GM18508 (cell line): ENCODE data around the gene SMARCB1.

Experiments
- ATAC-seq: cut with Tn5 transposase; IDR thresholded peaks from one replicate; pipeline ENCODE4 v1.9.1; 2021; ENCODE audit warnings: moderate number of reproducible peaks; ENCODE audit not compliant: insufficient read depth, unreplicated experiment

SMARCB1 gene

GRCh38 chr22:23779083-23779482 lies 7.7 kb upstream of the SMARCB1 start:
- no peak for ATAC-seq

GRCh38 chr22:23779731-23780130 lies 7.0 kb upstream of the SMARCB1 start:
- ATAC-seq, result no peak

DNA sequence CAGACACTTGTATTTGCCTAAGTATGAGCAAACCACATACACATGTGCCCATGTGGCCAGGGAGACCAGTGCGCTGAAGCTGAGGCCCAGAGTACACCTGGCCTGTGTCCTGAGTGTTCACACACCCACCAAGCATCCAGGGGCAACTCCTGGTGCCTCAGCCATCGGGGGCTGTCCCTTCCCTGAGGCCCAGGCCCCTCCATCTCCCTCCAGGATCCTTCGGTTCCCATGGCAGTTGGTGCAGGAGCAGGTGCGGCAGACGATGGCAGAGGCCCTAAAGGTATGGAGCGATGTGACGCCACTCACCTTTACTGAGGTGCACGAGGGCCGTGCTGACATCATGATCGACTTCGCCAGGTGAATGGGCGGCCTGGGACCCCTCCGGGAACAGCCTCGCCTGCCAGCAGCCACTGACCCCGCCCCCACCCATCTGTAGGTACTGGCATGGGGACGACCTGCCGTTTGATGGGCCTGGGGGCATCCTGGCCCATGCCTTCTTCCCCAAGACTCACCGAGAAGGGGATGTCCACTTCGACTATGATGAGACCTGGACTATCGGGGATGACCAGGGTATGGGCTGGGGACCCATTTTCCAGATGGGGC lies 6.5 kb upstream of the SMARCB1 start:
- ATAC-seq, result no peak

DNA sequence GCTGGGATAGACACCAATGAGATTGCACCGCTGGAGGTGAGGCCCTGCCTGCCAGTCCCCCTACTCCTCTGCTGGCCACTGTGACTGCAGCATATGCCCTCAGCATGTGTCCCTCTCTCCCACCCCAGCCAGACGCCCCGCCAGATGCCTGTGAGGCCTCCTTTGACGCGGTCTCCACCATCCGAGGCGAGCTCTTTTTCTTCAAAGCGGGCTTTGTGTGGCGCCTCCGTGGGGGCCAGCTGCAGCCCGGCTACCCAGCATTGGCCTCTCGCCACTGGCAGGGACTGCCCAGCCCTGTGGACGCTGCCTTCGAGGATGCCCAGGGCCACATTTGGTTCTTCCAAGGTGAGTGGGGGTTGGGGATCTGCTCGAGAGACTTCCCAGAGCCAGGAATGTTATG lies 5.7 kb upstream of the SMARCB1 start:
- no peak for ATAC-seq

- ATAC-seq, result no peak
These were observed 5.1 kb upstream of the SMARCB1 start for GRCh38 chr22:23781511-23782183.

GRCh38 chr22:23782252-23782651 lies 4.5 kb upstream of the SMARCB1 start:
- no peak for ATAC-seq

- ATAC-seq, result no peak
These were observed 4.1 kb upstream of the SMARCB1 start for GRCh38 chr22:23782703-23783102.

- no peak for ATAC-seq
These were observed 3.3 kb upstream of the SMARCB1 start for GRCh38 chr22:23783265-23784150.

DNA sequence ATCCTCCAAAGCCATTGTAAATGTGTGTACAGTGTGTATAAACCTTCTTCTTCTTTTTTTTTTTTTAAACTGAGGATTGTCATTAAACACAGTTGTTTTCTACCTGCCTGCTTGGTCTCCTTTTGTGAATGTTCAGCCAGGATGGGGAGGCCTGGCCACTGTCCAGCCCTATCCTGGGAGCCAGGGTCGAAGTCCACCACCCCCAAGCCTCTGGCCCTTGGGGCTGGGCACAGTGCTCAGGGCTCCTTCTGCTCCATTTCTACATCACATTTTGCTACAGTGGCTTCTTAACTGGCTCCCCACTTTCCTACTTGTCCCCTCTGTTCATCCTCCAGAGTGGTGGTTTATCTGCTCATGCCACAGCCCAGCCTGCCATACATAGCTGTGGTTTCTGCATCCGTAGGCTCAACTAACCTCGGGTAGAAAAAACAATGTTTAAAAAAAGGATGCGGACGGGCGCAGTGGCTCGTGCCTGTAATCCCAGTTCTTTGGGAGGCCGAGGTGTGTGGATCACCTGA lies 2.5 kb upstream of the SMARCB1 start:
- no peak for ATAC-seq

GRCh38 chr22:23786261-23786710 lies 480 bp upstream of the SMARCB1 start:
- no peak for ATAC-seq

DNA sequence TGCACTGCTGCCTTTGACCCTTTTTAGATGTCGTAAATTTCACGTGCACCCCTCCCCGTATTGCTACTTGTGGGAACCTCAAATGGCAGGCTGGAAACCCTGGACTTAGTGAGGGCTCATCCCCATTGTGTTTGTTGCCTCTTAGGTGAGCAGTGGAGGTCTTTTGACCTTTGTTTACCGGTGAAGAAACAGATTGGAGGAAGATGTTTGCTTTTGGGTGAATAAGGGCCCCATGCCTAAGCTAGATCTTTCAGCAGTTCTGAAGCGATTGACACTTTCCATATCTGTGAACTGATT lies 782 bp downstream of the SMARCB1 start:
- no peak for ATAC-seq

- ATAC-seq, result no peak
These were observed 1.1 kb downstream of the SMARCB1 start for GRCh38 chr22:23787910-23788309.

- no peak for ATAC-seq
These were observed 2.4 kb downstream of the SMARCB1 start for GRCh38 chr22:23789121-23789520.

DNA sequence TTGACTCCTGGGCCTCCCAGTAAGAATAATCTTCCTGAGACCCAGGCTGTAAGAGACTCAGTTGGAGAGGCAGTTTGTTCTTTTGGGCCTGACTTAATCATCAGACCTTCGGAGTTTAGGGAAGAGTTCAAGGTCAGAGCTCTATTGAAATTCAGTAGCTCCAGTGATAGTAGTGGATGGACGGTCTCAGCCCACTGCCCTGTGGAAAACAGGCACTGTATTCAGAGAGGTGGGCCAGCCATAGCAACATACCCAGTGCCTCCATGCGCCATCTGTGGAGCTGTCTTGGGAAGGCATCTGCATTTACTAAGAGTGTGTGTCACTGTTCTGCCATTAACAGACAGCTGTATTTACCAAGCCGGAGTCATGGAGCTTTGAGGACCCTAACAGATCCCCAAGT lies 2.9 kb downstream of the SMARCB1 start:
- ATAC-seq, result no peak

DNA sequence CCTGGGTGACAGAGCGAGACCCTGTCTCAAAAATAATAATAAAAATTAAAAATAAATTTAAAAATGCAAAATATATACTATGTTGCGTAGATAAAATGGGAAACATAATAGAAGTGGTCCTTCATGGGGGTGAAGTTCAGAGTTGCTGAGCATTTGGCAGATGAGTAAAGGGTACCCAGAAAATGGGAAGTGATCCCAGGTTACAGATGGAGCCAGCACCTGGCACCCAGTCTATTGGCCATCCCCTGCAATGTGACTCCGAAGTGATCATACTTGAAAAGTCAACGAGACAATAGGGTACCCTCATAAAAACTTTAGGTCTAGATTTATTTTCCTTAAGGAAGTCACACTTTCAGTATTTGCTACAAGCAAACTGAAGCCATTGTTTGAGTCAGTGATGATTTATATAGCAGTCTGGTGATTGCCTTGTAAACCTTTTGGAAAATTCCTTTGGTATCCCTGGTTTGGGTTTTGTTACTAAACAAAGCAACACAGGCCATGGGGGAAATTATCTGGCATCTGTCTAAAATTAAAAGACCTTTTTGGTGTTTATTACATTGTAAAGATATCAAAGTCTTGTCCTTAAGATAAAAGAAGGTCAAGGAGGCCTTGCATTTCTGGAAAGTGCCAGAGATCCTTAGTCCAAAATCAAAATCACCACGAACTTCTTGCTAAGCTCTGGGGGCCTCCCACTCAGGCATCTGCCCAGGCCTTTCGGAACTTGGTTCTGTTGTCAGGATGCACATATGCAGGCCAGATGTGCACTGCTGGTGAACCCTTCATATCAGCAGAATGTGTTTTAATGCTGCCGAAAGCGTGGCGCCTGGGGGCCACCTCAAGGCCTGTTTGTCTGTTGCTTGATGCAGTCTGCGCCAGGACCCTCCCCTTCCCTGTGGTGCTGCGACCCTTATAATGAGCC lies 4.3 kb downstream of the SMARCB1 start:
- no peak for ATAC-seq

DNA sequence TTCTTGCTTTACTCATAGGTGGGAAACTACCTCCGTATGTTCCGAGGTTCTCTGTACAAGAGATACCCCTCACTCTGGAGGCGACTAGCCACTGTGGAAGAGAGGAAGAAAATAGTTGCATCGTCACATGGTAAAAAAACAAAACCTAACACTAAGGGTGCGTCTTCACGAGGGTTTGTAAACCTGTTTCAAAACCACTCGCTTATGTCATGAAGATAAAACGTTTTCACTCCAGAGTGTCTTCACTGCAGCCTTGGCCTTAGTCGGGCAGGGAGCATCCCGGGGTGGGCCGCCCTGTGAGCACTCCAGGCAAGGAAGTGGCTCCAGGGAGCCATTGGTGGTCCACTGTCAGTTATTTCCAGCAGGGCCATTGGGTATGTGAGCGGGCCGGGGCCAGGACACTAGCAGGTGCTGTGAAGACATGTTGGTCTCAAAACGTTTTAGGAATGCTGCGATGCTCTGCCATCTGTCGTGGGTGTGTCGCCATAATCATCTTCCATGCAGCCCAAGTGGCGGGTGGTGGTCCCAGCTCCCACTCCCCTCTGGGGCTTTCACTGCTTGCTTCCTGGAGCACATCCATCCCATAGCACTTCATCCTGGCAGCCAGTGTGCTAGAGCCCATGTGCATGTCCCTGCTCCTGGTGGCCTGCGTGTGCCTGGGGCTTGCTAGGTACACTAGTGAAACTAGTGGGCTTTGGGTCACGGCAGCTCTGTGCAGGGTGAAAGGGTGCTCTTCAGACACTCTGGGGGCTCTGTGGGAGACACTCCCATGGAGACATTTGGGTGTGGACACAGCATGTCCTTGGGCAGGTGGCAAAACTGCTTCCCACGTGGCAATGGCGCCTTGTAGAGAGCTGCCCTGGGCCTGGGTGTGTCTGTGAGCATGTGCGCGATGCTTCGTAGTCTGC lies 5.2 kb downstream of the SMARCB1 start:
- no peak for ATAC-seq

DNA sequence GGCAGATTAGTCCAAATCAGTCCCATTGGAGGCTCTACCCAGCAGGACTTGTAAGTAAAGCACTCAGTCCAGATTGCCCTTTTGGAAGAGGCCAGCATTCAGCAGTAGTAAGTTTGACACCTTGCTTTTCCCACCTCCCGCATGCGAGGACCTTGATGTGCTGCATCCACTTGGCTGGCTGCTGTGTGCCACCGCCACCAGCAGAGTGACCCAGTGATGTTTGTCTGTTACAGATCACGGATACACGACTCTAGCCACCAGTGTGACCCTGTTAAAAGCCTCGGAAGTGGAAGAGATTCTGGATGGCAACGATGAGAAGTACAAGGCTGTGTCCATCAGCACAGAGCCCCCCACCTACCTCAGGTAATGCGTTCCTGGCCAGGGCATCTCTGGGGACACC lies 6.6 kb downstream of the SMARCB1 start:
- no peak for ATAC-seq

DNA sequence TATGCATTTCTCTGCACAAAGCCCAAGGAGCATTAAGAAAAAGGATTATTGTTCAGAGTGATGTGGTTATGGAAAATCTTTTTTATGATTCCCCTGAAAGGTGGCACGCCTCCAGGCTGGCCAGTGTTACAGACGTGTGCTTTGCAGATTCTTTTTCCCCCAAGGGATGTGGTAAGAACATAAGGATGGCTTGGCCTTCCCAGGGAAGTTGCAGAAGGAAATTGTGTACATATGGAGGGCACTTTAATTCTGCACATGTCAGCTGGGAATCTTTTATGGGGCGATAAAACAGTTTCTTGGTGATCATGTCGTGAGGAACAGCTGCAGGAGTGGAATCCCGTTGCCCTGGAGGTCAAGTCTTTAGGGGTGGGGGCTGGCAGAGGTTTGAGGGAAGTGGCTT lies 9.7 kb downstream of the SMARCB1 start:
- ATAC-seq, result no peak
